Liver (tissue), 9 donors: ENCODE measurements around the gene NIPAL1. TPM values are rescaled to one million over a fixed set of nuclear protein-coding genes. Genes with fewer than 3 reads are reported as not detected.

Experiments
- DNase-seq: peaks from one replicate; pipeline ENCODE4 v3.0.0-alpha.2; 2017; ENCODE audit warnings: low spot score
- H3K27ac ChIP-seq, 2 donors: one replicate each; pipeline ENCODE4 v1.7.0; 2013; ENCODE audit warnings: inconsistent platforms in 2 of 2, low read length in 2 of 2, control low read depth in 1 of 2, low read depth in 1 of 2, mild to moderate bottlenecking in 1 of 2
- H3K27me3 ChIP-seq, 4 donors: one replicate each; pipeline versions ENCODE4 v1.6.1 to v1.7.0; 2013; ENCODE audit warnings: low read length in 3 of 4, inconsistent platforms in 1 of 4, mild to moderate bottlenecking in 1 of 4, moderate library complexity in 1 of 4; ENCODE audit not compliant: control insufficient read depth in 4 of 4, insufficient read depth in 4 of 4
- H3K36me3 ChIP-seq, 4 donors: one replicate each; pipeline versions ENCODE4 v1.6.1 to v1.7.0; 2013; ENCODE audit warnings: low read length in 3 of 4, mild to moderate bottlenecking in 3 of 4, low read depth in 1 of 4, moderate library complexity in 1 of 4; ENCODE audit not compliant: control insufficient read depth in 4 of 4, insufficient read depth in 3 of 4
- H3K4me1 ChIP-seq, 4 donors: one replicate each; pipeline versions ENCODE4 v1.6.1 to v1.7.0; 2013; ENCODE audit warnings: low read length in 3 of 4, mild to moderate bottlenecking in 3 of 4, moderate library complexity in 1 of 4; ENCODE audit not compliant: control insufficient read depth in 4 of 4, insufficient read depth in 4 of 4
- H3K4me3 ChIP-seq, 3 donors: one replicate each; pipeline versions ENCODE4 v1.6.1 to v1.7.0; 2013; ENCODE audit warnings: low read length in 3 of 3, control low read depth in 1 of 3, low read depth in 1 of 3, mild to moderate bottlenecking in 1 of 3
- H3K9ac ChIP-seq, 2 donors: one replicate each; pipeline ENCODE4 v1.7.0; 2013; ENCODE audit warnings: low read length in 2 of 2, mild to moderate bottlenecking in 2 of 2, moderate library complexity in 2 of 2, control low read depth in 1 of 2, low read depth in 1 of 2
- H3K9me3 ChIP-seq, 4 donors: one replicate each; pipeline versions ENCODE4 v1.6.1 to v1.7.0; 2013; ENCODE audit warnings: low read length in 3 of 4; ENCODE audit not compliant: control insufficient read depth in 4 of 4
- ATF3 ChIP-seq: IDR thresholded peaks from 2 replicates; pipeline ENCODE4 v1.6.1; 2016; ENCODE audit warnings: antibody characterized with exemption
- CTCF ChIP-seq: fragments of 150-350 bp; IDR thresholded peaks from 2 replicates; pipeline ENCODE4 v1.5.1; 2017; ENCODE audit warnings: improper control_type of control experiment, low read depth, low read length; ENCODE audit not compliant: missing input control
- EGR1 ChIP-seq, 2 donors: IDR thresholded peaks; 2 replicates each; pipeline ENCODE4 v1.6.1; 2016 to 2018; ENCODE audit warnings: antibody characterized with exemption in 2 of 2, low read depth in 2 of 2
- FOXA1 ChIP-seq: IDR thresholded peaks from 2 replicates; pipeline ENCODE4 v1.6.1; 2016; ENCODE audit warnings: antibody characterized with exemption
- FOXA2 ChIP-seq: IDR thresholded peaks from 2 replicates; pipeline ENCODE4 v1.6.1; 2016; ENCODE audit warnings: antibody characterized with exemption
- GABPA ChIP-seq, 2 donors: IDR thresholded peaks in 1 of 2; conservative IDR thresholded peaks in 1 of 2; 2 replicates each; pipeline ENCODE4 v1.6.1; 2016; ENCODE audit warnings: antibody characterized with exemption in 2 of 2, mild to moderate bottlenecking in 1 of 2, moderate library complexity in 1 of 2
- HNF4A ChIP-seq, 2 donors: conservative IDR thresholded peaks; 2 replicates each; pipeline ENCODE4 v1.6.1; 2016; ENCODE audit warnings: antibody characterized with exemption in 2 of 2, mild to moderate bottlenecking in 2 of 2
- HNF4G ChIP-seq: IDR thresholded peaks from 2 replicates; pipeline ENCODE4 v1.6.1; 2016; ENCODE audit warnings: antibody characterized with exemption
- JUND ChIP-seq, 2 donors: IDR thresholded peaks; 2 replicates each; pipeline ENCODE4 v1.6.1; 2016; ENCODE audit warnings: antibody characterized with exemption in 2 of 2
- MAX ChIP-seq: IDR thresholded peaks from 2 replicates; pipeline ENCODE4 v1.6.1; 2016; ENCODE audit warnings: antibody characterized with exemption
- RAD21 ChIP-seq, 2 donors: IDR thresholded peaks; 2 replicates each; pipeline ENCODE4 v1.6.1; 2016; ENCODE audit warnings: antibody characterized with exemption in 2 of 2, mild to moderate bottlenecking in 2 of 2
- REST ChIP-seq: IDR thresholded peaks from 2 replicates; pipeline ENCODE4 v1.6.1; 2016; ENCODE audit warnings: antibody characterized with exemption, mild to moderate bottlenecking
- RXRA ChIP-seq, 2 donors: IDR thresholded peaks; 2 replicates each; pipeline ENCODE4 v1.6.1; 2017 to 2018; ENCODE audit warnings: antibody characterized with exemption in 2 of 2, mild to moderate bottlenecking in 1 of 2
- SP1 ChIP-seq: IDR thresholded peaks from 2 replicates; pipeline ENCODE4 v1.6.1; 2018; ENCODE audit warnings: antibody characterized with exemption, mild to moderate bottlenecking
- TAF1 ChIP-seq: conservative IDR thresholded peaks from 2 replicates; pipeline ENCODE4 v1.6.1; 2016; ENCODE audit warnings: antibody characterized with exemption, mild to moderate bottlenecking
- YY1 ChIP-seq: IDR thresholded peaks from 2 replicates; pipeline ENCODE4 v1.6.1; 2016; ENCODE audit warnings: antibody characterized with exemption, mild to moderate bottlenecking
- ZBTB33 ChIP-seq: IDR thresholded peaks from 2 replicates; pipeline ENCODE4 v1.6.1; 2016; ENCODE audit warnings: antibody characterized with exemption
- WGBS: extraction: QIAGEN DNeasy Blood & Tissue Kit; methylation state at CpG from one replicate; pipeline ENCODE4 v1.1.7; 2013; 5-methylcytosine and 5-hydroxymethylcytosine counted together
- polyA plus RNA-seq, 2 donors: library from polyadenylated mRNA; stranded (reverse) in 1 of 2; unstranded in 1 of 2; fragments of 200-250 nt in 1 of 2; fragments of >200 nt in 1 of 2; fragmentation: Nextera tagmentation in 1 of 2; extraction: Ambion mirVana in 1 of 2; gene quantifications; one replicate each; pipeline versions ENCODE4 v1.2.1 to v1.2.3, GENCODE V29; 2013 to 2015
- total RNA-seq, 2 donors: library from RNA; depleted of rRNA; stranded (reverse); fragments of >200 nt; gene quantifications; one replicate each; pipeline ENCODE4 v1.2.3, GENCODE V29; 2014
- donor health status: healthy.
- donor health status: healthy.
- donor health status: healthy.
- donor health status: healthy.
- donor health status: healthy.

NIPAL1 gene
- total and polyA plus RNA-seq, 4 donors, result 2.5 to 10.7 (median 6.1) TPM

GRCh38 chr4:48035952-48036351 is 19.4 kb downstream of the NIPAL1 start:
- Histone ChIP-seq H3K9me3 (no peaks in the 10 kb centered on the region), H3K4me1 (peaks cover 9 to 32% (median 11%) of the 10 kb centered on the region in 4 donors), H3K27ac (no peak overlapping the region), H3K4me3 (no peak overlapping the region), H3K27me3 (no peaks in the 10 kb centered on the region), H3K9ac (no peak overlapping the region), H3K36me3 (peaks cover 0 to 5% (median 2%) of the 10 kb centered on the region in 4 donors)
- WGBS, result 93% methylated on average over 3 of the region's 3 CpGs
- no peak for TF ChIP-seq REST
- no peak for TF ChIP-seq CTCF
- TF ChIP-seq HNF4A (conservative IDR thresholded peaks at IDR 0.05), result no peak
- no peak for TF ChIP-seq TAF1
- TF ChIP-seq SP1, result no peak
- TF ChIP-seq FOXA1, result no peak
- TF ChIP-seq RAD21 (IDR thresholded peaks at IDR 0.05), result no peak
- TF ChIP-seq JUND (IDR thresholded peaks at IDR 0.05), result no peak
- TF ChIP-seq FOXA2, result no peak
- TF ChIP-seq ZBTB33, result no peak
- no peak for TF ChIP-seq EGR1 (IDR thresholded peaks at IDR 0.05; ENCODE audit: low read depth in 2 of 2)
- no peak for TF ChIP-seq MAX
- no peak for TF ChIP-seq ATF3
- no peak for TF ChIP-seq RXRA (IDR thresholded peaks at IDR 0.05)
- no peak for TF ChIP-seq HNF4G
- DNase-seq, result no peak

- H3K4me3 ChIP-seq, result no peak overlapping the region
- H3K4me1 ChIP-seq, result peaks cover 8 to 29% (median 11%) of the 10 kb centered on the region in 4 donors
- TF ChIP-seq YY1 (no peak), RXRA (IDR thresholded peaks at IDR 0.05) (no peak), GABPA (IDR thresholded peaks at IDR 0.05 in 1 of 2, conservative IDR thresholded peaks at IDR 0.05 in 1 of 2) (no peak), HNF4G (no peak), REST (no peak), JUND (IDR thresholded peaks at IDR 0.05) (no peak)
- H3K9me3 ChIP-seq, result no peaks in the 10 kb centered on the region
- no peaks in the 10 kb centered on the region for H3K27me3 ChIP-seq
- 84% methylated on average over 2 of the region's 2 CpGs for WGBS
- no peak overlapping the region for H3K27ac ChIP-seq
- no peak for DNase-seq
- peaks cover 0 to 5% (median 2%) of the 10 kb centered on the region in 4 donors for H3K36me3 ChIP-seq
- no peak overlapping the region for H3K9ac ChIP-seq
Observed at GRCh38 chr4:48037117-48037462, 20.5 kb downstream of the NIPAL1 start.
